Astrocyte of the spinal cord (primary cell): ENCODE measurements around the gene SLC25A17.

Experiments used
- DNase-seq: peaks from one replicate; pipeline ENCODE4 v3.0.0; 2011; ENCODE audit warnings: low read depth, low spot score
- H3K4me3 ChIP-seq: 2 replicates; pipeline ENCODE4 v1.5.1; 2011; ENCODE audit warnings: low read depth, mild to moderate bottlenecking, low read length, moderate library complexity
- in situ Hi-C: cut with HindIII; loops from 2 replicates; pipeline ENCODE4 v1.10.0; 2017; ENCODE audit warnings: low sequenced_read_pairs
- TF ChIP-seq, protein P1 (sequence below): IDR thresholded peaks from 2 replicates; pipeline ENCODE4 v1.5.1; 2012; ENCODE audit warnings: low read depth, mild to moderate bottlenecking, low read length, inconsistent platforms

The SLC25A17 gene

GRCh38 chr22:40805699-40806203 lies 13.4 kb downstream of the SLC25A17 start:
- in situ Hi-C loops: no loop called here
- no peak overlapping the region for H3K4me3 ChIP-seq
- DNase-seq: no peak
- TF ChIP-seq, protein P1, sequence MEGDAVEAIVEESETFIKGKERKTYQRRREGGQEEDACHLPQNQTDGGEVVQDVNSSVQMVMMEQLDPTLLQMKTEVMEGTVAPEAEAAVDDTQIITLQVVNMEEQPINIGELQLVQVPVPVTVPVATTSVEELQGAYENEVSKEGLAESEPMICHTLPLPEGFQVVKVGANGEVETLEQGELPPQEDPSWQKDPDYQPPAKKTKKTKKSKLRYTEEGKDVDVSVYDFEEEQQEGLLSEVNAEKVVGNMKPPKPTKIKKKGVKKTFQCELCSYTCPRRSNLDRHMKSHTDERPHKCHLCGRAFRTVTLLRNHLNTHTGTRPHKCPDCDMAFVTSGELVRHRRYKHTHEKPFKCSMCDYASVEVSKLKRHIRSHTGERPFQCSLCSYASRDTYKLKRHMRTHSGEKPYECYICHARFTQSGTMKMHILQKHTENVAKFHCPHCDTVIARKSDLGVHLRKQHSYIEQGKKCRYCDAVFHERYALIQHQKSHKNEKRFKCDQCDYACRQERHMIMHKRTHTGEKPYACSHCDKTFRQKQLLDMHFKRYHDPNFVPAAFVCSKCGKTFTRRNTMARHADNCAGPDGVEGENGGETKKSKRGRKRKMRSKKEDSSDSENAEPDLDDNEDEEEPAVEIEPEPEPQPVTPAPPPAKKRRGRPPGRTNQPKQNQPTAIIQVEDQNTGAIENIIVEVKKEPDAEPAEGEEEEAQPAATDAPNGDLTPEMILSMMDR: no peak

GRCh38 chr22:40805239-40805638 lies 13.9 kb downstream of the SLC25A17 start:
- TF ChIP-seq, protein P1: no peak
- in situ Hi-C loops: no loop called here
- no peak overlapping the region for H3K4me3 ChIP-seq
- DNase-seq: no peak

DNA sequence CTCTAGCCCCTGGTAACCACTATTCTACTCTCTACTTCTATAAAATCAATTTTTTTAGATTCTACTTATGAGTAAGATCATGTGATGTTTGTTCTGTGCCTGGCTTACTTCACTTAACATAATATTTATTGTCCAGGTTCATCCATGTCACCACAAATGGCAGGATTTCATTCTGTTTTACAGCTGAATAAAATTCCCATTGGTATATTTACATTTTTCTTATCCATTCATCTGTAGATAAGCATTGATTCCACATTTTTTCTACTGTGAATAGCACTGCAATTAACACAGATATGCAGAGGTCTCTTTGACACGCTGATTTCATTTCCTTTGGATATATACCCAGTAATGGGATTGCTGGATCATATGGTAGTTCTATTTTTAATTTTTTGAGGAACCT lies 15.8 kb downstream of the SLC25A17 start:
- H3K4me3 ChIP-seq: no peak overlapping the region
- in situ Hi-C loops: no loop called here
- no peak for DNase-seq
- TF ChIP-seq, protein P1: no peak

DNA sequence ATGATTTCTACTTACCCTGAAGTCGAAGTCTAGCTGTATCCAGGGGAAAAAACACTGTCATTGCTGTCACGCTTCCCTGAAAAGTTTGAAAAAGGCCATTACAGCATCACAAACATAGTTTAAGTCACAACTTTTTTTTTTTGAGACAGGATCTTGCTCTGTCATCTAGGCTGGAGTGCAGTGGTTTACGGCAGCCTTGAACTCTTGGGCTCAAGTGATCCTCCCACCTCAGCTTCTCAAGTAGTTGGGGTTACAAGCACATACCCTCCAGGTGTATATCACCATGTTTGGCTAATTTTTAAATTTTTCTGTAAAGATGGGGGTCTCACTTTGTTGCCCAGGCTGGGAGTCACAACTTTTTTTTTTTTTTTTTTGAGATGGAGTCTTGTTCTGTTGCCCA lies 20.1 kb downstream of the SLC25A17 start:
- in situ Hi-C loops: no loop called here

GRCh38 chr22:40797427-40797826 lies 21.7 kb downstream of the SLC25A17 start:
- TF ChIP-seq, protein P1: no peak
- peak; percentile 34 for DNase-seq
- H3K4me3 ChIP-seq: no peak overlapping the region
- in situ Hi-C loops: no loop called here

More for the DNA sequence above, 20.1 kb downstream of the SLC25A17 start:
- no peak for DNase-seq
- TF ChIP-seq, protein P1: no peak
- H3K4me3 ChIP-seq: no peak overlapping the region

- in situ Hi-C loops: no loop called here
- TF ChIP-seq, protein P1: no peak
- DNase-seq: no peak
- no peak overlapping the region for H3K4me3 ChIP-seq
These were observed 26.7 kb downstream of the SLC25A17 start for GRCh38 chr22:40792451-40792850.

DNA sequence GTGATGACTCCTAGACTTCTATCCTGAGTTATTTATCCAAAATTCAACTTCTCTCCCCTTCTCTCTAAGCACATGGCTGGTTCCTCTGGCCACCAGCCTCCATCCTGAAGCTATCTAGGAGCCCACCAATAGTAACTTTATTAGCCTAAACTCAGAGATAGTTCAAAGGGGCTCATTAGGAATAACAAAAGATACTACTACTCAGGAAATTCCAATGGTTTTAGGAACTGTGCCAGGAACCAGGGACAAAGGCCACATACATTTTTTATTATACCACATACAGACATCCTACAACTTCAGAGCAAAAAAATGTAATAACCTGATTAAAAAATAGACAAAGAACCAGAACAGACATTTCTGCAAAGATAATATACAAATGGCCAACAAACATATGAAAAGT lies 27.9 kb downstream of the SLC25A17 start:
- peak; percentile 41 for DNase-seq
- H3K4me3 ChIP-seq: no peak overlapping the region
- in situ Hi-C loops: no loop called here
- TF ChIP-seq, protein P1: no peak
